Endothelial cell of umbilical vein (primary cell): ENCODE results near the gene PFN3. TPM values are rescaled to one million over a fixed set of nuclear protein-coding genes. Genes with fewer than 3 reads are reported as not detected.

Experiments
- BruUV-seq: library from RNA; stranded (reverse); fragments of 400-500 nt; replicated peaks from 2 replicates; lab custom pipeline; 2021; lab: Mats Ljungman, UMichigan
- CTCF ChIA-PET: fragments of 300-600, 350-600 bp; sonication (Branson Sonifier 250); formaldehyde crosslinking; loops from one replicate; lab custom pipeline; 2021; ENCODE audit warnings: antibody characterized with exemption, inconsistent platforms; lab: Charles Lee
- POLR2A ChIA-PET: fragments of 300-600, 350-600 bp; sonication (Branson Sonifier 250); formaldehyde crosslinking; loops from one replicate; lab custom pipeline; 2021; ENCODE audit warnings: antibody characterized with exemption, inconsistent platforms; lab: Charles Lee
- DNase-seq: peaks from one replicate; pipeline ENCODE4 v3.0.0-alpha.2; 2011; ENCODE audit warnings: low read depth, low spot score
- FAIRE-seq: peaks from 2 replicates; lab custom pipeline; 2011; peaks lifted over from hg19 to GRCh38; lab: Jason Lieb, UNC
- H2AFZ ChIP-seq: 2 replicates; pipeline ENCODE4 v1.6.0; 2012; ENCODE audit warnings: low read depth, low read length, control low read depth, inconsistent platforms
- H3K27ac ChIP-seq: 2 replicates; pipeline ENCODE4 v1.5.1; 2011; ENCODE audit warnings: low read depth, mild to moderate bottlenecking, control low read depth, low read length, moderate library complexity; ENCODE audit not compliant: insufficient read depth
- H3K27me3 ChIP-seq, 2 experiments: 2 replicates each; pipeline versions ENCODE4 v1.6.0 to v1.6.1; 2011; ENCODE audit warnings: low read length in 2 of 2, mixed read lengths in 1 of 2; ENCODE audit not compliant: control insufficient read depth in 2 of 2, insufficient read depth in 2 of 2
- H3K36me3 ChIP-seq, 2 experiments: 2 replicates in 1 of 2; 3 replicates in 1 of 2; pipeline ENCODE4 v1.5.1; 2011; ENCODE audit warnings: low read length in 2 of 2, mild to moderate bottlenecking in 1 of 2, moderate library complexity in 1 of 2; ENCODE audit not compliant: control insufficient read depth in 2 of 2, insufficient read depth in 2 of 2; ENCODE audit errors: extremely low read depth in 1 of 2
- H3K4me1 ChIP-seq: 3 replicates; pipeline ENCODE4 v1.5.1; 2011; ENCODE audit warnings: mild to moderate bottlenecking, low read length; ENCODE audit not compliant: control insufficient read depth, insufficient read depth; ENCODE audit errors: extremely low read depth
- H3K4me2 ChIP-seq: 2 replicates; pipeline ENCODE4 v1.6.1; 2011; ENCODE audit warnings: low read length, control low read depth, mixed read lengths; ENCODE audit not compliant: insufficient read depth
- H3K4me3 ChIP-seq, 3 experiments: fragments of 200-600 bp in 1 of 3; sonication (generic), shearing (Covaris generic) in 1 of 3; replicated peaks in 1 of 3; 2 replicates each; pipeline ENCODE4 v1.5.1; 2011 to 2016; ENCODE audit warnings: control low read depth in 3 of 3, low read length in 3 of 3, mild to moderate bottlenecking in 2 of 3, inconsistent platforms in 1 of 3, low read depth in 1 of 3, moderate library complexity in 1 of 3; ENCODE audit not compliant: insufficient read depth in 1 of 3
- H3K79me2 ChIP-seq: 2 replicates; pipeline ENCODE4 v1.6.0; 2012; ENCODE audit warnings: low read length, inconsistent platforms; ENCODE audit not compliant: control insufficient read depth, insufficient read depth
- H3K9ac ChIP-seq: replicated peaks from 2 replicates; pipeline ENCODE3; 2011; ENCODE audit warnings: low read length, control low read depth; ENCODE audit not compliant: insufficient read depth; ENCODE audit errors: extremely low read depth
- H3K9me1 ChIP-seq: replicated peaks from 3 replicates; pipeline ENCODE4 v1.6.0; 2011; ENCODE audit warnings: mild to moderate bottlenecking, low read length; ENCODE audit not compliant: control insufficient read depth, insufficient read depth; ENCODE audit errors: extremely low read depth
- H3K9me3 ChIP-seq: replicated peaks from 2 replicates; pipeline ENCODE4 v1.5.1; 2012; ENCODE audit warnings: low read length, inconsistent platforms; ENCODE audit not compliant: control insufficient read depth, insufficient read depth
- H4K20me1 ChIP-seq: replicated peaks from 2 replicates; pipeline ENCODE3; 2011; ENCODE audit warnings: mild to moderate bottlenecking, low read length; ENCODE audit not compliant: control insufficient read depth, insufficient read depth; ENCODE audit errors: extremely low read depth
- FOS ChIP-seq: IDR thresholded peaks from 2 replicates; pipeline ENCODE4 v1.6.1; 2011; ENCODE audit warnings: mild to moderate bottlenecking, low read length, moderate library complexity, borderline replicate concordance; ENCODE audit not compliant: insufficient read depth
- MYC ChIP-seq: IDR thresholded peaks from one replicate; pipeline ENCODE4 v1.6.1; 2011; ENCODE audit warnings: mild to moderate bottlenecking, low read depth, low read length
- POLR2A ChIP-seq: IDR thresholded peaks from 2 replicates; pipeline ENCODE4 v1.6.1; 2012; ENCODE audit warnings: low read depth, mild to moderate bottlenecking, control low read depth, low read length
- dilution Hi-C: fragments of 300-500 bp; cut with MboI; formaldehyde crosslinking; loops from one replicate; pipeline ENCODE4 v1.15.0; 2019; ENCODE audit warnings: low sequenced_read_pairs; ENCODE audit not compliant: extremely low pct_ligation_motif_present
- intact Hi-C: fragments of 100-400 bp; cut with micrococcal nuclease; formaldehyde crosslinking; loops from one replicate; pipeline ENCODE4 v1.10.0; 2022
- polyA plus RNA-seq, 4 experiments: library from polyadenylated mRNA; depleted of rRNA in 3 of 4; stranded (reverse) in 3 of 4; unstranded in 1 of 4; fragments of >200 nt; gene quantifications; 2 replicates each; pipeline versions ENCODE4 v1.2.1 to v1.2.3, GENCODE V29; 2011 to 2012; ENCODE audit warnings: missing spikeins in 1 of 4
- total RNA-seq: library from RNA; stranded (reverse); gene quantifications from 2 replicates; pipeline ENCODE4 v1.2.3, GENCODE V29; 2021
- TF ChIP-seq, protein P1 (sequence below): IDR thresholded peaks from 2 replicates; pipeline ENCODE4 v1.6.1; 2011; ENCODE audit not compliant: insufficient read depth, insufficient read length

Gene PFN3
- total and polyA plus RNA-seq, 2 donors (not counting 3 experiments of a cell fraction or from before 2014, with no cell fraction given), result not detected

DNA sequence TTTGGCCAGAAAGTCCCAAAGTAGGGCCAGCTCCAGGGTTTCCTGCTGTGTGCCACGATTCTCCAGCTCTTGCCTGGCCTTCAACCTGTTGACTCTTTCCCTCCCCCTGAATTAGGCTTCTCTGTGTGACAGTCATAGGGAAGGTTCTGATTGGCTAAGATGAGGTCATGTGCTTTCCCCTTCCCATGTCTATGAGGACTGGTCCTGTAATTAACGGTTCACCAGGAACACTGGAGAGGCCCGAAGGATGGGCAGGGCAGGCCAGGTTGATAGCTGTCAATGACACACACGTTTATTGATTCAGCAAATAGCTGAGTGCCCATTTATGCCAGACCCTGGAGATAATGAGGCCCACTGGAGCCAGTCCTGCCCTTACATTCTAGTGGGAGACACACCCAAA lies 37.2 kb upstream of the PFN3 start:
- POLR2A ChIA-PET, result no interaction called here

DNA sequence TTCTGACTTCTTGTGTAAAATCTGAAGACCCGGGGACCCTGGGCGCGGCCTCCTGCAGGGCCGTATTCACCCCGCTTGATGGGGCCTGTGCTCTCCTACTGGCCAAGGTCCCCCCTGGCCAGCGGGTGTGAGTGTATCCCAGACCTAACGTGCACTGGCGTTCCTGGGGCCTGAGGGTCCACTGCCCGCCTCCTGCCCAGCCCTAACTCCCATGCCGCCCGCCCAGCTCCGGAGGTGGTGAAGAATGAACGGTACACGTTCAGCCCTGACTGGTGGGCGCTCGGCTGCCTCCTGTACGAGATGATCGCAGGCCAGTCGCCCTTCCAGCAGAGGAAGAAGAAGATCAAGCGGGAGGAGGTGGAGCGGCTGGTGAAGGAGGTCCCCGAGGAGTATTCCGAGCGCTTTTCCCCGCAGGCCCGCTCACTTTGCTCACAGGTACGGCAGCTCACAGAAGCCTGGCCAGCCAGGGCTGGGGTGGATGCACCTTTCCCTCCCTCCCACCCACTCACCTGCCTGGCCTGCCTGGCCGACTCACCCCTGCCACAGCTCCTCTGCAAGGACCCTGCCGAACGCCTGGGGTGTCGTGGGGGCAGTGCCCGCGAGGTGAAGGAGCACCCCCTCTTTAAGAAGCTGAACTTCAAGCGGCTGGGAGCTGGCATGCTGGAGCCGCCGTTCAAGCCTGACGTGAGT lies 35.5 kb upstream of the PFN3 start:
- BruUV-seq, result no TSS peak

More for the DNA sequence above, 37.2 kb upstream of the PFN3 start:
- no peak overlapping the region for H3K27ac ChIP-seq
- no peak overlapping the region for H2AFZ ChIP-seq
- CTCF ChIA-PET, result no interaction called here
- dilution Hi-C loops (no loop called here), intact Hi-C loops (no loop called here)
- peaks cover 9 to 22% of the 10 kb centered on the region in 2 experiments for H3K36me3 ChIP-seq
- no peaks in the 10 kb centered on the region for H3K79me2 ChIP-seq
- no peaks in the 10 kb centered on the region for H3K4me1 ChIP-seq
- FAIRE-seq (no peak), DNase-seq (no peak)
- H3K4me3 ChIP-seq, result no peak overlapping the region
- H3K9me3 ChIP-seq, result no peaks in the 10 kb centered on the region
- no peaks in the 10 kb centered on the region for H3K27me3 ChIP-seq
- H3K9me1 ChIP-seq, result no peaks in the 10 kb centered on the region
- no peak overlapping the region for H3K9ac ChIP-seq
- H3K4me2 ChIP-seq, result no peak overlapping the region
- BruUV-seq, result no TSS peak
- H4K20me1 ChIP-seq, result no peaks in the 10 kb centered on the region
- TF ChIP-seq POLR2A (no peak), MYC (no peak)
- TF ChIP-seq, protein P1, sequence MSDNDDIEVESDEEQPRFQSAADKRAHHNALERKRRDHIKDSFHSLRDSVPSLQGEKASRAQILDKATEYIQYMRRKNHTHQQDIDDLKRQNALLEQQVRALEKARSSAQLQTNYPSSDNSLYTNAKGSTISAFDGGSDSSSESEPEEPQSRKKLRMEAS, result no peak

More for the DNA sequence above, 35.5 kb upstream of the PFN3 start:
- DNase-seq (no peak), FAIRE-seq (no peak)
- Histone ChIP-seq H3K4me3 (no peak overlapping the region), H3K36me3 (peaks cover 11 to 31% of the 10 kb centered on the region in 2 experiments), H3K4me1 (no peaks in the 10 kb centered on the region), H3K4me2 (no peak overlapping the region), H3K9ac (no peak overlapping the region), H3K79me2 (no peaks in the 10 kb centered on the region), H3K27ac (no peak overlapping the region), H4K20me1 (no peaks in the 10 kb centered on the region), H2AFZ (no peak overlapping the region), H3K27me3 (no peaks in the 10 kb centered on the region), H3K9me1 (no peaks in the 10 kb centered on the region), H3K9me3 (no peaks in the 10 kb centered on the region)
- TF ChIP-seq FOS (no peak), POLR2A (no peak)
- dilution Hi-C loops, result no loop called here
- CTCF ChIA-PET, result interaction anchor here (1.1 kb wide), 1 partner anchor 19 kb away, joined by 3 read pairs; no protein-coding TSS in a partner anchor
- POLR2A ChIA-PET, result no interaction called here
- intact Hi-C loops, result no loop called here
